Measurements from ENCODE around the gene RIT1.
"Not testable (repeated sequence)": the region's sequence is repeated elsewhere in the genome, so short reads cannot be mapped to it uniquely, and the experiment has no call there.

Gene RIT1

DNA sequence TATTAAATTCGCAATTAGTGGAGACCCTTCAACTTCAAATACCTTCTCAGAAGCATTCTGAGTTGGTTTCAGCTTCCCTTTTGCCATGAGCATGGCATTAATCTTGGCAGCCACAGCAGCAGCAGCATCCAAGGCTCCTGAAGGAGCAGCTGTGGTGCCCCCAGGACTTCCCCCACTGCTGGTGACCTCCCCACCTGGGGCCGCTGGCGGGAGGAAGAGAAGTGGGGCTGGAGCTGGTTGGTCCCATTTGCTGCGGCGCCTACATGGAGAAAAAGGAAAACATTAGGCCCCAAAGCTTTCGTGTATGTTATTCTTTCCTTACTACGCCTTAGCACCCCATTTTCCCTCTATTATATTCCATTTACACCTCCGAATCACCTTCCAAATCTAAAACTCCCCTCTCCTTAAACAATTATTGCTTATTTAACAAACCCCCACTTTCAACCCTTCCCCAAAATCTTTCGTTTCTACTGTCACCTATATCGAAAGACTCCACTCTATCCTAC lies 22.5 kb upstream of the RIT1 start:
- FAIRE-seq = no peak

- FAIRE-seq = no peak
Observed at GRCh38 chr1:155932487-155932886, 21.3 kb upstream of the RIT1 start.

- no peak for FAIRE-seq
Observed at GRCh38 chr1:155932081-155932480, 20.9 kb upstream of the RIT1 start.

DNA sequence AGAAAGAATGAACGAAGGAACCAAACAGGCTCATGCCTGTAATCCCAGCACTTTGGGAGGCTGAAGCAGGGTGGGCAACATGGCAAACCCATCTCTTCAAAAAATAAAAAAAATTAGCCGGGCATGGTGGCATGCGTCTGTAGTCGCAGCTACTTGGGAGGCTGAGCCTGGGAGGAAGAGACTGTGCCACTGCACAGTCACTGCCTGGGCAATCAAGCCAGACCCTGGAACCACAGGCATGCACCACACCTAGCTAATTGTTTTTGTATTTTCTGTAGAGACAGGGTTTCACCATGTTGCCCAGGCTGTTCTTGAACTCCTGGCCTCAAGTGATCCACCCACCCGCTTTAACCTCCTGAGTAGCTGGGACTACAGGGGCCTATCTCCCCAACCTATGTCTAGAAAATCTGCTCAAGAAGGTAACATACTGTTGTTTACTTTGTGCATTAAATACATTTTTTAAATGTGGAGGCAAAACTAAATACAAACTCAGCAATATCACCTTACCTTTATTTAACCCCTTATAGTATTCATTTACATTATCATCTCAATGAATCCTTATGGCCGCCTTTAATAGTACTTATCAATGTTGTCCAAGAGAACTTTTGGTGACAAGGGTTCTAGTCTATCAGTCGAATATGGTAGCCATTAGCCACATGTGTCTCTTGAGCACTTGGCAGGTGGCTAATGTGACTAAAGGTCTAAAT lies 20.3 kb upstream of the RIT1 start:
- no peak for FAIRE-seq

DNA sequence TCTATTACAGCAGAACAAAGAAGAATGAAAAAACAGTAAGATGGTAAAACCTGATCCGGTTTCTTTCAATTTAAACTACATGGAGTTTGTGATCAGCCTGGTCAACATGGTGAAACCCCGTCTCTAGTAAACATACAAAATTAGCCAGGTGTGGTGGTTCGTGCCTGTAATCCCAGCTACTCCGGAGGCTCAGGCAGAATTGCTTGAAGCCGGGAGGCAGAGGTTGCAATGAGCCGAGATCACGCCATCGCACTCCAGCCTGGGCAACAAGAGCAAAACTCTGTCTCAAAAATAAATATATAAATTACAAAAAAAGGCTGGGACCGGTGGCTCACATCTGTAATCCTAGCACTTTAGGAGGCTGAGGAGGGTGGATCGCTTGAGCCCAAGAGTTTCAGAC lies 19.6 kb upstream of the RIT1 start:
- FAIRE-seq = not testable (repeated sequence)

- FAIRE-seq = no peak
Observed at GRCh38 chr1:155929057-155929456, 17.9 kb upstream of the RIT1 start.

GRCh38 chr1:155925506-155925905 lies 14.4 kb upstream of the RIT1 start:
- no peak for FAIRE-seq

DNA sequence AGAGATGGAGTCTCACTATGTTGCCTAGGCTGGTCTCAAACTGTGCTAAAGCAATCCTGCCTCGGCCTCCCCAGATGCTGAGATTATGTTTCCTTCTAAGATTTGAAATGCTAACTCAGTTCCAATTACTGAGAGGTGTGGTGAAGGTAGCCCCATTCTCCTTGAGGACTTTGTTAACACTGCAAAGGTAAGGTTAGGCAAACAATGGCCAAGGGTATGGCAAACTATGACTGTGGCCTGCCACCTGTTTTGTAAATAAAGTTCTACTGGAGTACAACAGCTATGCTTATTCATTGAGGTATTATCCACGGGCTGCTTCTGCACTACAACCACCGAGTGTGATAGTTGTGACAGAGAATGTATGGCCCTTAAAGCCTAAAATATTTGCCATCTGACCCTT lies 9.6 kb upstream of the RIT1 start:
- no peak for FAIRE-seq

- no peak for FAIRE-seq
Observed at GRCh38 chr1:155919801-155920200, 8.7 kb upstream of the RIT1 start.

GRCh38 chr1:155918660-155919059 lies 7.5 kb upstream of the RIT1 start:
- FAIRE-seq = no peak

DNA sequence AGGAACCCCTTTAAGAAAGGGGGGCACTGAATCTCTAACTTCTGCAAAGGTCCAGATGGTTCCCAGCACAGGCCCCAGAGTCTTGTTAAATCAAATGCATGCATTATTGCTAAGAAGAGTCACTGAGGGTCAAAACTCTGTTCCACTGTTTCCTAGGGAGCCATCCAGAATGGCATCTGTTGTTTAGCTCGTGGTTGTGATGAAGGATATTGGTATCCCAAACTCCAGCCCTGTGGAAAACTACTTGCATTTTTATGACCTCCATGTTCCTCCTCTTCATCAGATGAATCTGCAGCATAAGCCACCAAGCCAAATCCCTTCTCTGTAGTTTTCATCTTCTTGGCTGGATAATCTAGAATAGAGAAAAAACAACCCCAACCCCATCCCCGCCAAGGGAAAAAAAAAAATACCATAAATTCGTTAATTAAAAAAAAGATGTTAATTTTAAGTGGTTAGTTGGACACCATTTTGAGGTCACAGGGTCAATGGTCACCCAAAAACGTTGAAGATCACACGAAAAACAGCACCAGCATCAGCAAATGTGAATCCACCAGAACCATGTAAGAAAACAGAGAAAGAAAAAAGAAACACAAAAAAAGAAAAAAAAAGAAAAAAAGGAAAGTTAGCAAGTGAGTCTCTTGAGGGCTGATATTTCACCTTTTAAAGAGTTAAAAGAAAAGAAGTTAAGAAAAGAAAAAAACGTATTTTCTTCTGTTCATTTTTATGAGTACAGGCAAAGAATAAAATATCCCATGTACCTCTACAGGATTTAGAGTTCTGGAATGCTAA lies 3.0 kb upstream of the RIT1 start:
- no peak for FAIRE-seq

- no peak for FAIRE-seq
Observed at GRCh38 chr1:155912056-155912536, 947 bp upstream of the RIT1 start.

DNA sequence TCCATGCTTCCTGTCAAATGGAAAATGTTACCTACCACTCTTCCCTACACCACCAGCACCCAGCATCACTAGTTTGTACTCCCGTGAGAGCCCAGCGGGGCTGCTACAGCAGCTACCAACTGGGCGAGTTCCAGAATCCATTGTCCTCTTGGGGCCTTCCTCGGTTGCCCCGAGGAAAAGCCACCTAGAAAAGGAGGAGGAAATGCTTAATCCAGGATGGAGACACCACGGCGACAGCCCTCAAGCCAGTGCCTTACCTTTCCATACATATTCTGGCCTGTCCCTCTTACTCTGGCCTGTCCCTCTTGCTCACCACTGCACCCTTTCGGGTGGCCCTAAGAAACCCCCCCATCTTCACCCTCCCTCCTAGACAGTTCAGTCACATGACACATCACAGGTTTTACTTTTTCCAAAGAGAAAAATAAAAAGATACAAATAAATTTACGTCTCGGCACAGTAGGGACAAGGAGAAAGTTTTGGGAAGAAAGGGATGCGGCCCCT lies 478 bp downstream of the RIT1 start:
- FAIRE-seq = no peak

GRCh38 chr1:155909894-155910293 lies 1.3 kb downstream of the RIT1 start:
- FAIRE-seq = no peak

DNA sequence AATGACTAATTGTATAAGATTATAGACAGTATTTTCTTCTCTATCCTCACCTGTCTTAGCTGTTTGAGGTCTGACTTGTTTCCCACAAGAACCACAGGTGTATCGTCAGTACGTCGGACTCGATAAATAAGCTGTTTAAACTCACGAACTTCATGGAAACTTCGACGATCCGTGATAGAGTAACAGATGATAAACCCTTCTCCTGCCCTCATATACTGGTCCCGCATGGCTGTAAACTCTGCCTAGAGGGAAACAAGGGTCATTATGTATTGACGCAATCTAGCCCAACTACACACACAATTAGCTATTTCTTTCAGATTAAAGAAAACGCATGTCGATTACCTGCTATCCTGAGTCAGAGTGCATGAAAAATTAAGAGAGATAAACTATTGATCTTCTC lies 6.9 kb downstream of the RIT1 start:
- FAIRE-seq = no peak

DNA sequence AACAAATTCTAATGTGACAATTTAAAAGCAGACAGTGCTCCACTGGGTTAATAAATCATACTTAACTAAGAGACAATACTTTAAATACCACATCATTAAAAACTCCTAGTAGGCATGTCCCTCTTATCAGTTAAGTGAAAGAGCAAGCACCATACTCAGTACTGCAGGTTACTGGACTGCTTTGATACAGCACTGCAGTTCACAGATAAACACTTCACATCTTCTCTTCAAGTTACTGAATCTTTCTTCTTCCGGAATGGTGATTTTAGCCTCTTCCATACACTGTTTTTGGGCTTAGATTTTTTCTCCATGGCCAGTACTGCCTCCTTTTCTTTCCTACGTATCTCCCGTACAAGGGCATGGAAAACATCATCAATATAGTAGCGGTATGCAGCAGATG lies 11.0 kb downstream of the RIT1 start:
- no peak for FAIRE-seq

DNA sequence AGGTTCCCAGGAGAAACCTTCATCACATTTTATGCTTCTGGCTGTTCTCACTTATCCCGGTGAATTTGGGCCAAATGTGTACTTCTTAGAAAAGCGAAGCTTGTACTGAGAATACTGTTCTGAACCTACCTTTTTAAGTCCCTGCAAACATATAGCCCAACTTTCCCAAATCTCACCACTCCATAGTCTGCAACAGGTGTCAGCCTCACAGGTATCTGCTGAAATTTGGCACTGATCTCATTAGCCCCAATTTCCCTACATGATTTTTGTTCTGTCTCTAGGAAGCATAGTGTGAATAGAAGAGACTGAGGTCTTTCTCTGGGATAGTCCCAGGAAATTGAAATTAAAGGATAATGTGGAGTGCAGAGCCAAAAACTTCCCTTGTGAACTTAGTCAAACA lies 11.5 kb downstream of the RIT1 start:
- FAIRE-seq = no peak

- FAIRE-seq = no peak
Observed at GRCh38 chr1:155898888-155899287, 12.3 kb downstream of the RIT1 start.

- no peak for FAIRE-seq
Observed at GRCh38 chr1:155897746-155898145, 13.4 kb downstream of the RIT1 start.

DNA sequence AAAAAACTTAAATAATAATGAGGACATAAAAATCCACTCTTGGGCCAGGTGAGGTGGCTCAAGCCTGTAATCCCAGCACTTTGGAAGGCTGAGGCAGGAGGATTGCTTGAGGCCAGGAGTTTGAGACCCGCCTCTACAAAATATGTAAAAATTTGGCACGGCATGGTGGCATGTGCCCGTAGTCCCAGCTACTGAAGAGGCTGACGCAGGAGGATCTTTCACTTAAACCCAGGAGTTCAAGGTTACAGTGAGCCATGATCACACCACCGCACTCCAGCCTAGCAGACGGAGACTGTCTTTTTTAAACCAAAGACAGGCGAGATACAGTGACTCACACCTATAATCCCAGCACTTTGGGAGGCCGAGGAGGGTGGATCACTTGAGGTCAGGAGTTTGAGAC lies 14.7 kb downstream of the RIT1 start:
- FAIRE-seq = not testable (repeated sequence)

GRCh38 chr1:155895617-155896016 lies 15.5 kb downstream of the RIT1 start:
- FAIRE-seq = not testable (repeated sequence)

GRCh38 chr1:155893389-155894142 lies 17.6 kb downstream of the RIT1 start:
- FAIRE-seq = no peak

GRCh38 chr1:155892796-155893195 lies 18.4 kb downstream of the RIT1 start:
- no peak for FAIRE-seq
